LoVo (cell line): ENCODE data around the gene RCSD1.

Experiments used
- DNase-seq: peaks from one replicate; pipeline ENCODE4 v3.0.0-alpha.2; 2016; ENCODE audit warnings: low spot score

The RCSD1 gene

GRCh38 chr1:167618366-167618765 lies 11.7 kb upstream of the RCSD1 start:
- no peak for DNase-seq

GRCh38 chr1:167618789-167619188 lies 11.2 kb upstream of the RCSD1 start:
- no peak for DNase-seq

GRCh38 chr1:167620002-167620401 lies 10.0 kb upstream of the RCSD1 start:
- no peak for DNase-seq

- no peak for DNase-seq
These were observed 8.2 kb upstream of the RCSD1 start for GRCh38 chr1:167621780-167622313.

- DNase-seq = no peak
These were observed 6.1 kb upstream of the RCSD1 start for GRCh38 chr1:167623951-167624350.

- no peak for DNase-seq
These were observed 4.8 kb upstream of the RCSD1 start for GRCh38 chr1:167625040-167625823.

- no peak for DNase-seq
These were observed 2.5 kb upstream of the RCSD1 start for GRCh38 chr1:167627615-167627864.

- DNase-seq = peak; percentile 14
These were observed 2.0 kb upstream of the RCSD1 start for GRCh38 chr1:167627865-167628641.

- DNase-seq = no peak
These were observed 1.1 kb upstream of the RCSD1 start for GRCh38 chr1:167628741-167629515.

- DNase-seq = no peak
These were observed 745 bp downstream of the RCSD1 start for GRCh38 chr1:167630568-167631385.

GRCh38 chr1:167631386-167631935 lies 1.4 kb downstream of the RCSD1 start:
- no peak for DNase-seq

GRCh38 chr1:167631936-167632614 lies 2.0 kb downstream of the RCSD1 start:
- DNase-seq = no peak

GRCh38 chr1:167633258-167633944 lies 3.4 kb downstream of the RCSD1 start:
- DNase-seq = no peak

GRCh38 chr1:167634435-167634834 lies 4.4 kb downstream of the RCSD1 start:
- no peak for DNase-seq

- no peak for DNase-seq
These were observed 5.2 kb downstream of the RCSD1 start for GRCh38 chr1:167635156-167635648.

- DNase-seq = no peak
These were observed 5.9 kb downstream of the RCSD1 start for GRCh38 chr1:167635941-167636340.

- DNase-seq = no peak
These were observed 8.0 kb downstream of the RCSD1 start for GRCh38 chr1:167638064-167638463.

- DNase-seq = no peak
These were observed 10.0 kb downstream of the RCSD1 start for GRCh38 chr1:167640051-167640450.

- DNase-seq = no peak
These were observed 11.9 kb downstream of the RCSD1 start for GRCh38 chr1:167641786-167642500.

GRCh38 chr1:167642501-167642826 lies 12.4 kb downstream of the RCSD1 start:
- DNase-seq = no peak
